ENCODE results near the gene NRK.
"Not testable (repeated sequence)": the region's sequence is repeated elsewhere in the genome, so short reads cannot be mapped to it uniquely, and the experiment has no call there.

Gene NRK, protein sequence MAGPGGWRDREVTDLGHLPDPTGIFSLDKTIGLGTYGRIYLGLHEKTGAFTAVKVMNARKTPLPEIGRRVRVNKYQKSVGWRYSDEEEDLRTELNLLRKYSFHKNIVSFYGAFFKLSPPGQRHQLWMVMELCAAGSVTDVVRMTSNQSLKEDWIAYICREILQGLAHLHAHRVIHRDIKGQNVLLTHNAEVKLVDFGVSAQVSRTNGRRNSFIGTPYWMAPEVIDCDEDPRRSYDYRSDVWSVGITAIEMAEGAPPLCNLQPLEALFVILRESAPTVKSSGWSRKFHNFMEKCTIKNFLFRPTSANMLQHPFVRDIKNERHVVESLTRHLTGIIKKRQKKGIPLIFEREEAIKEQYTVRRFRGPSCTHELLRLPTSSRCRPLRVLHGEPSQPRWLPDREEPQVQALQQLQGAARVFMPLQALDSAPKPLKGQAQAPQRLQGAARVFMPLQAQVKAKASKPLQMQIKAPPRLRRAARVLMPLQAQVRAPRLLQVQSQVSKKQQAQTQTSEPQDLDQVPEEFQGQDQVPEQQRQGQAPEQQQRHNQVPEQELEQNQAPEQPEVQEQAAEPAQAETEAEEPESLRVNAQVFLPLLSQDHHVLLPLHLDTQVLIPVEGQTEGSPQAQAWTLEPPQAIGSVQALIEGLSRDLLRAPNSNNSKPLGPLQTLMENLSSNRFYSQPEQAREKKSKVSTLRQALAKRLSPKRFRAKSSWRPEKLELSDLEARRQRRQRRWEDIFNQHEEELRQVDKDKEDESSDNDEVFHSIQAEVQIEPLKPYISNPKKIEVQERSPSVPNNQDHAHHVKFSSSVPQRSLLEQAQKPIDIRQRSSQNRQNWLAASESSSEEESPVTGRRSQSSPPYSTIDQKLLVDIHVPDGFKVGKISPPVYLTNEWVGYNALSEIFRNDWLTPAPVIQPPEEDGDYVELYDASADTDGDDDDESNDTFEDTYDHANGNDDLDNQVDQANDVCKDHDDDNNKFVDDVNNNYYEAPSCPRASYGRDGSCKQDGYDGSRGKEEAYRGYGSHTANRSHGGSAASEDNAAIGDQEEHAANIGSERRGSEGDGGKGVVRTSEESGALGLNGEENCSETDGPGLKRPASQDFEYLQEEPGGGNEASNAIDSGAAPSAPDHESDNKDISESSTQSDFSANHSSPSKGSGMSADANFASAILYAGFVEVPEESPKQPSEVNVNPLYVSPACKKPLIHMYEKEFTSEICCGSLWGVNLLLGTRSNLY (N-terminal part only)

DNA sequence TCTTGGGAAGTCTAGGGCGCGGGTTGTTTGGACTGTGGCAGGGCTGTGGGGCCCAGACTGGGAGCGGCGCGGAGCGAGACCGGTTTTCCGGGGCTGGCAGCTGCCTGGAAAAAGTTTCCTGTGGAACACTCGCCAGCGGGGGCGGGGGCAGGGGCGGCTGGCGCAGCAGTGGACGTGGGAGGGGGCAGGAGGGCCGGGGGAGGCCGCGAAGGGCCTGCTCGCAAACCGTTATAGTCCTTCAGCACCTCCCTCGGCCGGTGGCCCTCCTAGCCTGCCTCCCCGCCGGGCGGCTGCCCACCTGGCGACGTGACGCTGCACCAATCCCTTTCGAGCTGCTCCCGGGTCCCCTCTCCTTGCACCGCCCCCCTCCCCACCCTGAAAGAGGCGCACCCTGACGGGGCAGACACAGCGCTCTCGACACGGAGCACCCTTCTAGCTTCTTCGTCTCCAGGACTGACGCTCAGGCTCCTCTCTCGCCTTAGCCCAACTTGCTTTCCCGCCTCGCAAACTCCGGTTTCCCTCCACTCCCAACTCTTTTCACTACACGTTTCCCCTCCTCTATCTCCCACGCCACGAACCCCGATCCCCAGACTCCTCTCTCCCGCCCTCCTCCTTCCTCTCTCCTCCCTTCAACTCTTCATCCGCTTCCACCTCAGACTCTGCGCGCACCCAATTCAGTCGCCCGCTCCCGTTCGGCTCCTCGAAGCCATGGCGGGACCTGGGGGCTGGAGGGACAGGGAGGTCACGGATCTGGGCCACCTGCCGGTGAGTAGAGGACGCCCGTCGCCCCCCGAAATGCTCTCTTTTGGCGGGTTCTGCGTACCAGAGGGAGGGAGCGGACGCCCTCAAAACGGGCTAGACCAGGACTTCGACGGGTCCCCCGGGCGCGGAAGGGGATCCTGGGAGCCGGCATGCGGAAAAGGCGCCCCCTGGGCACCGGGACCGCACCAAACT lies at the start of gene NRK:
TSS of gene NRK (plus strand) at position 402 of the 954 bp plus-strand sequence. CDS start at position 709, 307 bp downstream.
- DNase-seq, result no peak

DNA sequence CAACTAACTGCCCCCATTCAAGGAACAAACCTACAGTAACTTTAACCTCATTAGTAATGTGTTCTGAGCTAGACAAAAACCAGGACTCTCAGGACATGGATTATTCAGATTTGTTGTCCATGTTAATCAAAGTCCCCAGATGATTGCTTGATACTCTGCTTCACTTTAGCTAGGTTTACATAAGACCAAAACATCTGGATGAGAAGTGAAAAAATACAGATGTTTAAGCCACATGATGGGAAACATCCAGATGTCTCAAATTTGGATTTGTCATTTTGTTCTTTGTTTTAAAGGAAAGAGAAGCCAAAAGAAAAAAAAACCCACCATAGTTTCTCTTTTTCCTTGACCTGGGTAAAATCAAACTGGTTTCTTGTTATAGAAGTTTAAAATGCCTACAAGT lies 48.5 kb upstream of the NRK start:
- DNase-seq, result no peak

DNA sequence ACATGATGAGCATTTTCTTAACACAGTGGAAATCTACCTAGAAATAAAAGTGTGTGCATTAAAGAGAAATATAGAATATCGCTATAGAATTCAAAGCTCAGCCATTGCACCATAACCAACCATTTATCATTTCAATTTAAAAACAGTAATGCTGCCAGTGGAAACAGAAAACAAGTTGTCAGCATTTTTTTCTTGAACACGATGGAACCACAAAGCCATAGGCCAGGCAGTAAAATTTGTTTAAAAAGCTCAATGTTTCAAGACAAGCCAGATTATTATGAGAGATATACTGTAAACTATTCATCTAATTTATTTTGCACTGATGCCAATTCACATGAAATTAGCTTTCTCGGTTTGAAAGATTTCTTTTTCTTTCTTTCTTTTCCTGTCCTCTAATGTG lies 46.7 kb upstream of the NRK start:
- no peak for DNase-seq

- no peak for DNase-seq
Observed at GRCh38 chrX:105781804-105782203, 40.5 kb upstream of the NRK start.

DNA sequence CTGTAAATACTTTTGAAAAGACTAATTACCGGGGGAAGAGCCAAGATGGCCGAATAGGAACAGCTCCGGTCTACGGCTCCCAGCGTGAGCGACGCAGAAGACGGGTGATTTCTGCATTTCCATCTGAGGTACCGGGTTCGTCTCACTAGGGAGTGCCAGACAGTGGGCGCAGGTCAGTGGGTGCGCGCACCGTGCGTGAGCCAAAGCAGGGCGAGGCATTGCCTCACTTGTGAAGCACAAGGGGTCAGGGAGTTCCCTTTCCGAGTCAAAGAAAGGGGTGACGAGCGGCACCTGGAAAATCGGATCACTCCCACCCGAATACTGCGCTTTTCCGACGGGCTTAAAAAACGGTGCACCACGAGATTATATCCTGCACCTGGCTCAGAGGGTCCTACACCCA lies 25.5 kb upstream of the NRK start:
- not testable (repeated sequence) for DNase-seq

DNA sequence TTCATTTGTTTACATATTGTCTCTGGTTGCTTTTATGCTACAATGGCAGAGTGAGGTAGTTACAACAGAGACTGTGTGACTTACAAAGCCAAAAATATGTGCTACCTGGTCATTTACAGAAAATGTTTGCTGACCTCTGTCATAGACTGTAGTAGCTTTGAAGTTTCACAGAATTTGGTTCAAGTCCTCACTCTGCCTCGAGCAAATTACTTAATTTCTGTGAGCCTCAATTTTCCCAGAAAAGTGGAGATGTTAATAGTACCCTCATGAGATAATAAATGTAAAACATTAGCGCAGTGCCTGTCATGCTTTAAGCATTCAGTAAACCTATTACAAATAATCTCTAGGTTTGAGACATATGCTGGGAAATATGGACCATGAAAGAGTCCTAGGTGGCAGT lies 18.4 kb upstream of the NRK start:
- DNase-seq, result no peak

DNA sequence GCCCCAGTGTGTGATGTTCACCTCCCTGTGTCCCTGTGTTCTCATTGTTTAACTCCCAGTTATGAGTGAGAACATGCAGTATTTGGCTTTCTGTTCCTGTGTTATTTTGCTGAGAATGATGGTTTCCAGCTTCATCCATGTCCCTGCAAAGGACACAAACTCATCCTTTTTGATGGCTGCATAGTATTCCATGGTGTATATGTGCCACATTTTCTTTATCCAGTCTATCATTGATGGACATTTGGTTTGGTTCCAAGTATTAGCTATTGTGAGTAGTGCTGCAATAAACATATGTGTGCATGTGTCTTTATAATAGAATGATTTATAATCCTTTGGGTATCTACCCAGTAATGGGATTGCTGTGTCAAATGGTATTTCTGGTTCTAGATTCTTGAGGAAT lies 16.7 kb upstream of the NRK start:
- DNase-seq, result not testable (repeated sequence)

- no peak for DNase-seq
Observed at GRCh38 chrX:105816517-105816916, 5.8 kb upstream of the NRK start.

GRCh38 chrX:105820247-105820646 lies 2.1 kb upstream of the NRK start:
- no peak for DNase-seq

DNA sequence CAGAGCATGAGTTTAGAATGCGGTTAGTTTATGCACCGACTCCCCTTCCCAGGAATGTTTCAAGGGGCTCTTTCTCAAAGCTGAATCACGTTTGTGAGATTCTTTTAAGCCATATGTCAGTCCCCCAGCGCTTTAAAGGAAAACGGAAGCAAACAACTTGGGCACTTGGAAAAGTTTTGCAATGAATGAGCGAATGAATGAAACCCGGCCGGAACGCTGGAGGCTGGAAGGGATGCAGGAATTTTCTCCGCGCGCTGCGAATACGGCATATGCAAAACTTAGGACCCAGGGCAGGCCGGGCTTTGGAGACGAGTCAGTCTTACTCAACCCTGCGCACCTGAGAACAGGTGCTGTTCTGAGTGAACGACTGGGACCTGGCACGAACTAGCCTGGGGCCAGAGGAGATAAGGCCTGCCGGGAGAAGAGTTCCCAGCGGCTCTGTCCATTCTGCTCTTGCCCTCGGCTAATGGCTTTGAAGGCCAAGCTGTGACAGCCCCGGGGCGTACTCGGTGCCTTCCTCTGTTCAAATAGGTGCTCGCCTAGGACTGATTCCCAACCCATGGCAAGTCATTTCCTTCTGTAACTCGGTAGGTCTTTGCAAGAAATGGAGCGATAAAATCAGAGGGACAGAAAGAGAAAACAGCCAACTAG lies 743 bp upstream of the NRK start:
- DNase-seq, result no peak

DNA sequence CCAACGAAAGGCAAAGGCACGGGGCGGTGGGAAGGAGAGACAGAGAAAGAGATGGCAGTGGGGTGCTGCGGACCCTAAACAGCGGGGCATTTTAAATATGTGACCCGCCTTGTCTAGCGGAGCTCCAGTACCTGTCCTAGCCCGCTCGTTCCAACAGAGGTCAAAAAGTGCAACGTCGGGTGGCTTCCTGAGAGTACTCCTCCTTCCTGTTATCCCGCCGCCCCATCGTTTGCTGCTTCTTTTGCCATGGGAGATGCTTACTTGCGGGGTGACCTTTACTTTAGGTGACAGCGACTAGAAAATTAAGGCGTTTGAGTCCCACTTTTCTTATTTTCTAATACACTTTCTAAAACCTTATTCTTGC lies 735 bp downstream of the NRK start:
- no peak for DNase-seq

- no peak for DNase-seq
Observed at GRCh38 chrX:105829011-105829410, 6.7 kb downstream of the NRK start.

DNA sequence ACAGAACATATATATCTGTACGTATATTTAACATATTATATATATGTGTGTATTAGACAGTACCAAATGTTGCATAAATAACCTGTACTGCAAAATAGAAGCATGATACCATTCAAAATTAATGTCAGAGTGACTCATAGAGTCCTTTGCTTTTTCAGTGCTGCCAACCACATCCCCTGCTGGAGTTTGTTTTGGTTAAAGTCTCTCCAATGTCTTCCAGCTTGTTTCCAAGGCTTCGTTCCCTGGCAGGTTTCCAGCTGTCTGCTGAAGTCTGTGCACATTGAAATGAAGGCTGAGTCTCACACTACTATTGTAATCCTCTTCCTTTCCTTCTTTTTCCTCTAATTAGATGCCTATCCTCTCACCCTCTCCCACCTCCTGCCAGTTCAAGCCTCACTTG lies 14.9 kb downstream of the NRK start:
- DNase-seq, result no peak

DNA sequence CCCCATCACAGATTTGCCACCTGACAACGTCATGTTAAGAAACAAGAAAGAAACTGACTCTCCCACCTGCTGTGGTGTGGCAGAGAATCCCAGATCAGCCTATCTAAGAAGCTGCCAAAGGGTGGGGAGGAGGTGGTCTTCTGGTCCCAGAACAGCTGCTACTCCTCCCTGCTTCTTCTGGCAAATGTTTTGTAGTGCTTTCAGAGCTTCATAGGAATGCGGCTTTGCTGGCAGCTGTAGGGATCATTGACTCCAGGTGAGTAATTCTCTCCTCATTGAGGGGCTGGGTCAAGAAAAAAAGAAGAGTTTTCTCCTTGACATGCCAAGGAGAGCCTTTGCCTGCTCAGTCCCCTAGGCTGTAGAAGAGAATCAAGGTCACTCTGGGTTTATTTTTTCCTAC lies 23.3 kb downstream of the NRK start:
- DNase-seq, result no peak

- DNase-seq, result not testable (repeated sequence)
Observed at GRCh38 chrX:105850100-105850499, 27.8 kb downstream of the NRK start.

DNA sequence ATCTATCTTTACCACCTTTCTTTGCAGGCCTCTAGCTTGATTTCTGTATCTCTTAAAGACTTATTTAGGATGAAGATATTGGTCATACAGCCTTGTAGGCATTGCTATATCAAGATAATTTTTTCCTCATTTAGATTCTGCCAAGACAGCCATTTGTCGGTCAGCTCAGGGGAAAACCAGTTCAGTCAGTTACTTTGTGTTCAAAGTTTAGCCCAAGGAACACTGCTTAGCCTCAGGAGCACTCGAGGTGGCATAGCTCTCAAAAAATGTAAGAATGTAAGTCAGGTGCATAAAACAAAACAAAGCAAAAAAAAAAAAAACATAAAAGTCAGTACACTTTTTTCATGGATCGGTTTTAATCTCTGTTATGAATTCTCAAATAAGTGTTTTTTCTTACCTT lies 43.4 kb downstream of the NRK start:
- no peak for DNase-seq

DNA sequence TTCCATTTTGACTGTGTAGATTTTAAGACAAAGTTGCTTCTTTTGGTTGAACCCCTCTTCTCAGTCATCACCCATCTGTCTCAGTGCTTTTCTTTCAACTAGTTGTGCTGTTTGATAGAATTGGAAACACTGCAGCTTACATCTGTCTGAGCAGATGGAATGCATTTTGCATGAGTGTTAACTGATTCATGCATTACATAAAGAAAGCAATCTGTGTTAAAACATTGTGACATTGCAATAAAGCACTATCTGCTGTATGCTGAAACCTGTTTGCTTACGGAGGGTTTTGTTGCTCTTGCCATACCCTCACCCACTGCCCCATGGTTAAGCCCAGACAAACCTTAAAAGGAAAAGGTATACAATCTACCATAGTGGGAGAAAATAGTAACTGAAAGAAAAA lies 47.4 kb downstream of the NRK start:
- DNase-seq, result no peak

- no peak for DNase-seq
Observed at GRCh38 chrX:105870445-105870844, 48.1 kb downstream of the NRK start.

DNA sequence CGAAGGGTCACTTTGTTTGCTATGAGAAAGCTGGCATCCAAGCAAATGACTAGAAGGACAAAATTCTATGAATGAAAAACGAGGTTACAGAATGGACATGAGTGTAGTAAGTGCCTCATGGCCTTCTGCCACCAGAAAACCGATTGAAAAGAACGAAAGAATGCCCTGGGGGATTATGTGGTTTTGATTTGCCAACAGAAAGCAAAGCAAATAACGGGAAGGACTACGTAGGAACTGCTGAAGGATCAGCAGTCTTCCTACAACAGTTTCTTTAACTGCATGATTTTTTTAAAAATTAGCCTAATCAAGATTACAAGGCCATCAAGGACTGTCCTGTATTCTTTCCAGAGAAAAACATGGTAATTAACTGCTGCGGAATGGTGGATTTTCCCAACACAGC lies 50.6 kb downstream of the NRK start:
- no peak for DNase-seq

- no peak for DNase-seq
Observed at GRCh38 chrX:105874790-105875189, 52.5 kb downstream of the NRK start.

DNA sequence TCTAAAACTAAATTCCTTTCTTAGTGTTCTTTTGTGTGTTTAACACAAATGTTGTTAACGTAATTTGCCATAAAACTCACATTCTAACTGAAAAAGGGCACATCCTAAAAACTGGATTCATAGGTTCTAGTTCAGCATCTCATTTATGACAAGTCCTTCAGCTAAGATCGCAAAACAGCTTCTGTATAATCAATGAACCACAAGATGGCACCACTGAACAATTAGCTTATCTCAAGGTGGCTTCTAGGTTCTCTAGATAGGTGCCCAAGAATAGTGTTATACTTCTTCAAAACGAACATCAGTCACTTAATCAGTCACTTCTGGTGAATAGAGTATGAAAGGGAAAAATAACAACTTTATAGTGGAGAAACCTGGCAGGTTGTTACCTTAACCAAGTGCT lies 54.3 kb downstream of the NRK start:
- DNase-seq, result no peak

DNA sequence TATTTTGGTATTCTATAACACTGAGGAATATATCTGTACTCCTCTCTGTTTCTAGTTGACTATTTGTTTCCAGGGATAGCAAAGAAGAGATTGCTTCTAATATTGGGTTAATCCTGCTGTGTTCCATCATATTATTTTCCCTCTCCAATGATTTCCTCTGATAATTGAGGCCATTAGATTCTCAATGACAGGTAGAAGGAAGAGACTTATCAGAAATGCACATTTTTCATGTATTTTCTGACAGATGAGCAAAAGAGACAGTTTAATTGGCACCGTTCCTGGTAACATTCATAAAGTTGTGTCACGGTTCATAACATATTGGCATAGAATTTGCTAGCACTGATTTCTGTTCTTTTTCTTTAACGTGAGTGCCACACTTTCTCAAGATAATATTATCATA lies 58.2 kb downstream of the NRK start:
- DNase-seq, result no peak

Data from activated CD4-positive, alpha-beta T cell treated with anti-CD3 and anti-CD28 coated beads for 1 hour (primary cell).